Epithelial cell of esophagus (primary cell): ENCODE results near the gene TCOF1.
"Not testable (repeated sequence)": the region's sequence is repeated elsewhere in the genome, so short reads cannot be mapped to it uniquely, and the experiment has no call there.

Experiments
- DNase-seq: peaks from one replicate; pipeline ENCODE4 v3.0.0; 2010; ENCODE audit warnings: low read depth
- H3K4me3 ChIP-seq: 2 replicates; pipeline ENCODE4 v1.5.1; 2011; ENCODE audit warnings: mild to moderate bottlenecking, low read length, control low read depth
- TF ChIP-seq, protein P1 (sequence below): IDR thresholded peaks from 2 replicates; pipeline ENCODE4 v1.5.1; 2011; ENCODE audit warnings: low read depth, mild to moderate bottlenecking, low read length, control low read depth, inconsistent platforms; ENCODE audit not compliant: insufficient read depth; ENCODE audit errors: missing control alignments

The TCOF1 gene

GRCh38 chr5:150410524-150411244, 53.2 kb downstream of the TCOF1 start:
- H3K4me3 ChIP-seq = no peak overlapping the region

DNA sequence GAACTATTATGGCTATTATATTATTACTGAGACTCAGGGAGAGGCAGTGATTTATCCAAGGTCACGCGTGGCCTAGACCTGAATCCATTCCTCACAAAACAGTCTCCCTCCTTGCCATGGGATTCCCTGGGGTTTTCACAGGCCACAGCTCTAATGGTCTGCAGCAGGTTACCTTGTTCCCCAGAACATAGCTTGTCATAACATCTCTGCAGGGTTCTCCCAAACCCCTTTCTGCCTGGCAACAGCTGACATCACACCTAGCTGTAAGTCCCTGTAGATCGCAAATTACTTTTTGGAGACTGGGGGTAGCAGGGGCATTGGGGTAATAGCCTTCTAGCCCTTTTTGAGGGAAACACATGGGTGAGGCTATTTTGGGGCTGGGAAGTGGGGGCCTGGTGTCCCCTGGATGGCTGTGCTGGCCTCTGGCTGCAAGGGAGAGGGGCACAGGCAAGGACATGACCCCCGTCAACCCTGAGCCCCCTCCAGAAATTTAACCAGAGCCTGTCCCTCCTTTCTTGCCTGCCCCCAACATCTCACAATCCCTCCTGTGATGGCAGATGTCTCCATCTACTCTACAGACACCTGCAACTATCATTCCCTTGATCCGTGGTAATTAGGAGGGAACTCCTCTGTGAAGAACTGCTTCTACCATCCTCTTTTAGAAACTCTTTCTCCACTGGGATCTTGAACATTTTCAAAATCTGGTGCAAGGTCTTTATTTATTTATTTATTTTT, 53.9 kb downstream of the TCOF1 start:
- TF ChIP-seq, protein P1, sequence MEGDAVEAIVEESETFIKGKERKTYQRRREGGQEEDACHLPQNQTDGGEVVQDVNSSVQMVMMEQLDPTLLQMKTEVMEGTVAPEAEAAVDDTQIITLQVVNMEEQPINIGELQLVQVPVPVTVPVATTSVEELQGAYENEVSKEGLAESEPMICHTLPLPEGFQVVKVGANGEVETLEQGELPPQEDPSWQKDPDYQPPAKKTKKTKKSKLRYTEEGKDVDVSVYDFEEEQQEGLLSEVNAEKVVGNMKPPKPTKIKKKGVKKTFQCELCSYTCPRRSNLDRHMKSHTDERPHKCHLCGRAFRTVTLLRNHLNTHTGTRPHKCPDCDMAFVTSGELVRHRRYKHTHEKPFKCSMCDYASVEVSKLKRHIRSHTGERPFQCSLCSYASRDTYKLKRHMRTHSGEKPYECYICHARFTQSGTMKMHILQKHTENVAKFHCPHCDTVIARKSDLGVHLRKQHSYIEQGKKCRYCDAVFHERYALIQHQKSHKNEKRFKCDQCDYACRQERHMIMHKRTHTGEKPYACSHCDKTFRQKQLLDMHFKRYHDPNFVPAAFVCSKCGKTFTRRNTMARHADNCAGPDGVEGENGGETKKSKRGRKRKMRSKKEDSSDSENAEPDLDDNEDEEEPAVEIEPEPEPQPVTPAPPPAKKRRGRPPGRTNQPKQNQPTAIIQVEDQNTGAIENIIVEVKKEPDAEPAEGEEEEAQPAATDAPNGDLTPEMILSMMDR = no peak
- DNase-seq = peak; percentile 49
- H3K4me3 ChIP-seq = no peak overlapping the region

More at GRCh38 chr5:150410524-150411244, 53.2 kb downstream of the TCOF1 start:
- TF ChIP-seq, protein P1 = no peak
- peak; percentile 84 for DNase-seq

DNA sequence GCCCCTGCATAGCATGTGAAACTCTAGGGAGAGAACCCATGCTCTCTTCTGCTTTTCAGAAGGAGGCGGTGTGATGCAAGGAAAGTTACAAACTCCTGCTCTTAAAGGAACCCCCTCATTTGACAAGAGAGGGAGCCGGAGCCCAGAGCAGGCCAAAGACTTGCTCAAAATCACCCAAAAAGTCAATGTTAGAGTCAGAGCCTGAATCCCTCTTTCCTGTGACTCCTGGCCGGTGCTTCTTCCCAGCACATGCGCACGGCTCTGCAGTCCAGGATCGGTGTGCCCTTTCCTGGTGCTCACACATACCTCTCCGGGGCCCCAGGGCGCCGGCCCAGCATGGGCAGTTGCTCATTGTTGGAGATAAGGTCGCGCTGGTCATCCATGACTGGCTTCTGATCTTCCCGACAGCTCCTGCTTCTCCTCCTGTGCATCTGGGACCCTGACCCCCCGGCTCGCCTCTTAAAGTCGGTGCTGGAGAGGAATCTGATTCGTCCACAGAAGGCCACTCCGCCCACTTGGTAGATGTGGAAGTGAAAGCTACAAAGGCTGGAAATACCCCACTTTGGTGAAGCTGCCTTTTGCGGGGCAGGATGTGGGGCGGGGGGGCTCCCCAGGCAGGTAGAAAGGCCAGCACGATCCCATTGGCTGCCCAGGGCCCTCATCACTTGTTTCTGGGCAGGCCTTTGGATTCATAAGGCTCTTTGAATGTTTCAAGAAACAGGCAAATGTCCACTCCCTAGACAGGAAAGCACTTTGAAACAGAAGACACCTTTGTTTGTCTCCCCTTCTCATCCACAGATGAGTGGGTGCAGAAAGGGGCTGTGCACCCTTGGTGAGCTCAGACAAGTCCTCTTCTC, 55.0 kb downstream of the TCOF1 start, which contains the start of gene CD74:
TSS of gene CD74 (minus strand) at position 592 of the 857 bp plus-strand sequence. CDS start at position 431, 161 bp downstream.
- peak within 1 kb of the TSS; percentile 37 for H3K4me3 ChIP-seq
- peak; percentile 71 for DNase-seq
- TF ChIP-seq, protein P1 = no peak

DNA sequence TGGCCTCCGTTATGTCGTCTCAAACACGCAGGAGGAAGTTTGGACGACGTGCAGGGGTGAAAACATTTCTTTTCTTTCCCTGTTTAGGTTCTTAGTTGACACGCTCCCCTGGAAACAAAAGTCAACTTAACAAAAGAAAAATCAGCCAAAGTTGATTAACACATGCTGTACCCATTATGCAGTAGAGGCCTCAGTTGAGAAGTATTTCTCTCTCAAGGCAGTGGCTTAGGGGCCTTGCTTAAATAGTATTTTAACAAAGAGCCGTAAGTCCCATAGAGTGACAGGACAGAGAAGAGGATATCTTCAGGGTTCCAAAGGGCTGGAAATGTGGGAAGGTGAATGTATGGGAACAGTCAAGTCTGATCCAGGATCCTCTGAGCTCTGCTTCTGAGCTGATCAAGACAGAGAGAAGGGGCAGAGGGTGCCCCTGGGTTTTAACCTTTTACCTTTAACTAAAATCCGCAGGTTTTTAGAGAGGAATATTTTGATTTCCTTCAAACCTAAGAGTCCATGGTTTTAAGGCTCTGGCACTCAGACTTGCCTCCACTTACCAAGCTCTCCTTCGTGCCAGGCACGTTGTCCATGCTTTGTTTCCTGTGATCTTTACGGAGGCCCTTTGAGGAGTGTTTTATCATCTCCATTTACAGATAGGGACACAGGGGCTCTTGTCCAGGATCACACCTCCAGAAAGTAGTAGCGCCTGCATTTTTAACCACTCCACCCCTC, 55.8 kb downstream of the TCOF1 start:
- no peak for DNase-seq
- H3K4me3 ChIP-seq = no peak overlapping the region
- TF ChIP-seq, protein P1 = no peak

- not testable (repeated sequence) for H3K4me3 ChIP-seq, DNase-seq
Observed at GRCh38 chr5:150413902-150414790, 56.6 kb downstream of the TCOF1 start.

DNA sequence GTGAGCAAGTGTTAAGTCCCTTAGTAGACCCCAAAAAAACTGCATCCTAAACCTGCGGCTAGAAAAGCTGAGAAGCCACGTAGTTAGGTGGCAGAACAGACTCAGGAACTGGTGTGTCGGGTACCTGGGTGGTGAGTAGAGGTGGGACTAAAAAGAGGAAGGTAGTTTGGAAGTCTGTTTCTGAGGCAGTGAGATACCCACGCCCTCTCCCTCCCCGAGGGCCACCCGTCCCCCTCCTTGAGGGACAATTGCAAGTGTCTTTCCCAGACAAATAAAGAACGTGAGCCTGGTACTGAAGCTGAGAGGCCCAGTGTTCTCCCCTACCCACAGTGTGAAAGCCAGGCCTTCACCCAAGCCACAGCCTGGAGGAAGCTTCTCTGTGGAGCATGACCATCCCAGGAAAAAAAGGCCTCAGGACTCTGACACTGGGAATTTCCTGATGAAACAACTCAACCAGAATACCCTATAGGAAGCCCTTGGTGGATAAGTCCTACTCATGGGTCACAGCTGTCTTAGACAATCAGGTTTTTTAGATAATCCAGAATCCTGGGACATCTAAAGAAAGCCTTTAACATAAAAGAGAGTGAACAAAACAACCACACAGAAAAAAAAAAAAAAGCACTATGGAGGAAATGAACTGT, 62.3 kb downstream of the TCOF1 start:
- H3K4me3 ChIP-seq = no peak overlapping the region
- TF ChIP-seq, protein P1 = no peak
- DNase-seq = no peak
